ENCODE measurements around the gene TGFB1.
"Not testable (repeated sequence)": the region's sequence is repeated elsewhere in the genome, so short reads cannot be mapped to it uniquely, and the experiment has no call there.

TGFB1 gene

GRCh38 chr19:41353466-41354342 lies at the start of gene TGFB1:
TSS of gene TGFB1 (minus strand) at chr19:41353922. CDS start at chr19:41353044, 878 bp downstream.
- DNase-seq (ENCODE audit: low spot score) = peak; percentile 44

DNA sequence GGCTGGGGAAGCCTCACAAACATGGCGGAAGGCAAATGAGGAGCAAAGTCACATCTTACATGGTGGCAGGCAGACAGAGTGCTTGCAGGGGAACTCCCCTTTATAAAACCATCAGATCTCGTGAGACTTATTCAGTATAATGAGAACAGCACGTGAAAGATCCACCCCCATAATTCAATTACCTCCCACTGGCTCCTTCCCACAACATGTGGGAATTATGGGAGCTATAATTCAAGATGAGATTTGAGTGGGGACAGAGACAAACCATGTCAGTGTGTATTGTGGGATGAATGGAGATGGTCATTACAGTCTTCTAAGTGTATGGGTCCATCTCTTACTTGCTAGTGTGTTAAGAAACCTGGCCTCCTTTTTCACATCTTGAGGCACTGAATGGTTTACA lies 48.3 kb upstream of the TGFB1 start:
- DNase-seq (ENCODE audit: low spot score) = no peak

DNA sequence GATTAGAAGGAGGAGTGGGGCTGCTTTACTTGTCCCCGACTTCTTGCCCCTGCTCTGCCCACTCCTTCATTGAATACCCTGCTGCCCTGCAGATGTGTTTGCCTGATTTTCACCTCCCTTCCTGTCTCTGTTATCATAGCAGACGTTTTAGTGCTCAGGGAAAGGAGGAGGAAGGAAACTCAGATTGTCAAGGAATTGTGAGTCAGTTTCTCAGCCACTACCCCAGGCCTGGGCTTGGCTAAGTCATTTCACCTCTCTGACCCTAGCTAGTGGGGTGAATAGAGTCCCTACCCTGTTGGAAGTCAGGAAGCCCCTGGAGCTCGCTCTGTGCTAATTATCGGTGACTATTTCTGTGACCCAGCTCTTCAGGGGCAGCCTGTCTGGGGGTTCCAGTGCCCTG lies 47.8 kb upstream of the TGFB1 start:
- DNase-seq (ENCODE audit: low spot score) = no peak

DNA sequence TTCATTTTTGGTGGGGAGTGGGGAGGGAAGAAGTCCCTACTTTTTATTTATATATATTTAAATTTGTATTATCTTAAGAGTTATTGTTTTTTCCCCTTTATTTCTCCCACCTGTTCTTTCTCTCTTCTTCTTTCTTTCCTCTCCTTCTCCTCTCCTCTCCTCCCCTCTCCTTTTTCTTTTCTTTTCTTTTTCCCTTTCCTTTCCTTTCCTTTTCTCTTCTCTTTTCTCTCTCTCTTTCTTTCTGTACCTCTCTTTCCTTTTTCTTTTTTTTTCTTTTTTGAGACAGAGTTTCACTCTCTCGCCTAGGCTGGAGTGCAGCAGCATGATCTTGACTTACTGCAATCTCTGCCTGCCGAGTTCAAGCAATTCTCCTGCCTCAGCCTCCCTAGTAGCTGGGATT lies 45.8 kb upstream of the TGFB1 start:
- no peak for DNase-seq (ENCODE audit: low spot score)

DNA sequence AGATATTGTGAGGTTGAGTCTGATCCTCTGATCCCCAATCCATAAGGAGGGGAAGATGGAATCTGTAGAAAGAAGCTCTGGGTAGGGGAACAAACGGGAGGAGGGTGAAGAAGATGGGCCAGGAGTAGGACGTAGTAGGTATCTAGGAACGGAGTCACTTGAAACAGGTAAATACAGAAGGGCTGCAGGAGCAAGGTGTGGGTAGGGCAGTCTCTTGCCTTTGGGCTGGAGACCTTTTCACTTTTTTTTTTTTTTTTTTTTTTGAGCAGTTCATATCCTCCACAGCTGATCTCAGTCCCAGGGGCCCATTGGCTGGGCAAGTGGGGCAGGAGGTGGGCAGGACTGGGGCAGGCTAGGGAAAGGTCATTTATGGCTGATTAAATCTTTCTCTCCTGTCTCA lies 45.4 kb upstream of the TGFB1 start:
- no peak for DNase-seq (ENCODE audit: low spot score)

GRCh38 chr19:41398598-41398997 lies 44.9 kb upstream of the TGFB1 start:
- no peak for DNase-seq (ENCODE audit: low spot score)

- DNase-seq (ENCODE audit: low spot score) = no peak
Observed at GRCh38 chr19:41398050-41398418, 44.3 kb upstream of the TGFB1 start.

DNA sequence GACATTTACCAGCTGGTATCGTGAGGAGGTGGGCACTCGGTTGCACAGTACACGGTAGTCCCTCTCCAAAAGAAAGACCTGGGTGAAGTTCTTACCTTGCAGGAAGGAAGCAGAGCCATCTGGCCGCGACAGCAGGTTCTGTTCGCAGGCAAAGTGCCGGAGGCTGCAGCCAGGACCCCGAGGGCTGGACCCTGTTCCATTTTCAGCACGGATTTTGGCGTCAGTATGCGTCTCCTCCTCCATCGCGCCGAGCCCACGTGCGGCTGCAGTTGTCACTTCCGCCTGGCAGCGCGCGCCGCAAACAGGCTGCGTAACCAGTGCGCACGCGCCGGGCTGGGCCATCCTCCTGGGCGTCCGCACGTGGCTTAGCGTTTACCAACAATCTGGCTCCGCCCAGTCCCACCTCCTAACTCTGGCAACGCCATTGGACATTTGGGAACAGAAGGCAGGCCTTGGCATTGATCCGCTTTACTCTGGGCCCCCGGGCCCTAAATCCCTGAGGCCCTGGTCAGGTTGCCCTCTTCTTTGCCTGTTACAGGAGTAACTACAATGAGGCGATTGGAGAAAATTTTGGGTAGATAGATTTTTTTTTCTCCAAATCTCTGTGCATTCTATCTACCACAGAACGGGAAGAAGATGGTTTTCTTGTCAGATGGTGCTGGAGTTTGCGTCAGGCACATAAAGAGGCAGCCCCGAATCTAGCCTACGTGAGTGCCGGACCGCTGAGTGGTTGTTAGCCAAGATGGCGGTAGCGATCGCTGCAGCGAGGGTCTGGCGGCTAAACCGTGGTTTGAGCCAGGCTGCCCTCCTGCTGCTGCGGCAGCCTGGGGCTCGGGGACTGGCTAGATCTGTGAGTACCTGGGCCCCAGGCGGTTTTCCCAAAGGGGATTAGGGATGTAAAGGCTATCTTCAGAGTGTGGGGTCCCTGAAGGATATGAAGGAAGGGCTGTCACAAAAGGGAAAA lies 43.6 kb upstream of the TGFB1 start, which contains the start of the genes BCKDHA and EXOSC5:
BCKDHA (plus strand) TSS at position 733 of the 964 bp plus-strand sequence; CDS start at position 743, 10 bp downstream.
EXOSC5 (minus strand) TSS at position 274 of the 964 bp plus-strand sequence; CDS start at position 243, 31 bp downstream.
- DNase-seq (ENCODE audit: low spot score) = peak; percentile 100

DNA sequence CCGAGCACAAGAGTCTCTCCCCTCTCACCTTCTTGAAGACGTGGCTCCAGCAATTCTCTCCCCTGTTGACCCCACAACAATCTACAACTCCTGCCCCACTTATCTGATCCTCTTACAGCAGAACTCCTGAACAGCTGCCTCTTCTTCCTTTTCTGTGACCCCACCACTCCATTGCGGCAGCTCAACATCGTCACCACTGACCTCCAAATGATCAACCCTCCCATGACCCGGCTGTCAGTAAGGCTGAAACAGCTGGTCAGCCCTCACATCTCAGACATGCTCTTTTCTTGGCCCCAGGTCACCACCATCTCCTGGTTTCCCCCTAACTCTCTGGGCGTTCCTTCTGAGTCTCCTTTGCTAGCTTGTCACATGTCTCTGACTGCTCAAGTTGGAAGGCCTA lies 41.6 kb upstream of the TGFB1 start:
- DNase-seq (ENCODE audit: low spot score) = no peak

- DNase-seq (ENCODE audit: low spot score) = no peak
Observed at GRCh38 chr19:41392775-41393174, 39.1 kb upstream of the TGFB1 start.

DNA sequence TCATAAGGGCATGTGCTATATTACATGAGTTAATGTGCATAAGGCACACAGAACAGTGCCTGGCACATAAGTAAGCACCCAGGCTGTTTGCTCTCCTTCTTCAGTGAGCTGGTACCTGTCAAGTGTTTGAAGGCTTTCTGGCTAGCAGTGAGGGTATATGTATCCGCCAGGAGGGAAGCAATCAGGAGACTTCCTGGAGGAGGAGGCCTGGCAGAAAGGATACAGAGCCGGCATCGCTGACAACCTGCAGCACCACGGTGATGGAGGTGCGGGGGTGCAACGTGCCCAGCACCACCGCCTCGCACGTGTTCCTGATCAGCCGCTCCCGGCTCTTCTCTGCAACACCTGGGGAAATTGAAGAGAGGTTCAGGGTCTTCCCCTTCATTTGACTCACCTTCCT lies 37.9 kb upstream of the TGFB1 start:
- no peak for DNase-seq (ENCODE audit: low spot score)

GRCh38 chr19:41386442-41386841 lies 32.7 kb upstream of the TGFB1 start:
- no peak for DNase-seq (ENCODE audit: low spot score)

- no peak for DNase-seq (ENCODE audit: low spot score)
Observed at GRCh38 chr19:41384351-41384750, 30.6 kb upstream of the TGFB1 start.

DNA sequence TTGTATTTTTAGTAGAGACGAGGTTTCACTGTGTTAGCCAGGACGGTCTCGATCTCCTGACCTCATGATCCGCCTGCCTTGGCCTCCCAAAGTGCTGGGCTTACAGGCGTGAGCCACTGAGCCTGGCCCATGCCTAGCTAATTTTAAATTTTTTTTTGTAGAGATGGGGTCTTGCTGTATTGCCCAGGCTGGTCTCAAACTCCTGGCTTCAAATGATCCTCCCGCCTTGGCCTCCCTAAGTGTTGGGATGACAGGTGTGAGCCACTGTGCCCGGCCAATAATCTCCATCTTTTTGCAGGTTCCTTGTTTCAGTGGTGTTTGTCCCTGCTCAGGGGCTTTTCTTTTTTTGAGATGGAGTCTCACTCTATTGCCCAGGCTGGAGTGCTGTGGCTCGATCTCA lies 27.8 kb upstream of the TGFB1 start:
- DNase-seq (ENCODE audit: low spot score) = not testable (repeated sequence)

DNA sequence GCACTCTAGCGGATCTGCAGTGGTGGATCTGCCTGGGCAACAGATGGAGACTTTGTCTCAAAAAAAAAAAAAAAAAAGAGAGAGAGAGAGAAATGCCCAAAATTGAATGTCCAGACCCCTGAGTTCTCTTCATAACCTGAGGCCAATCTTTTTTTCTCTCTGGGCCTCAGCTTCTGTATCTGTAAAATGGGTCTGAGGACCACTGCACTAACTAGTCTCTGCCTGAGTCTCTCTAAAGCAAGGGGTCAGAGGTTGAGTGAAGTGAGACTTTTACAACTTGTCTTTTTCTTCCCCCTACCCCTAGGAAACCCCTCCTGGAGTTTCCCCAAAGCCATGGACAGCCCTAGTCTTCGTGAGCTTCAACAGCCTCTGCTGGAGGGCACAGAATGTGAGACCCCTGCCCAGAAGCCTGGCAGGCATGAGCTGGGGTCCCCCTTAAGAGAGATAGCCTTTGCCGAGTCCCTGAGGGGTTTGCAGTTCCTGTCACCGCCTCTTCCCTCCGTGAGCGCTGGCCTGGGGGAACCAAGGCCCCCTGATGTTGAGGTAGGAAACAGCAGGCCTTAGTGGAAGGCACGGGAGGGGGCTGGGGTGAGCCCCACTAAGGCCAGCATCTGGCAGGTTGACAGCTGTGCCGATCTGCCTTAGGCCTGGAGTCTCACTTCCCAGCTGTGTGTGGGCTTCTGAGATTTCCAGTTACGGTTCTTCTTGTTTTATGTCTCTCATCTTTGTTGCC lies 24.4 kb upstream of the TGFB1 start:
- no peak for DNase-seq (ENCODE audit: low spot score)

GRCh38 chr19:41376998-41377365 lies 23.3 kb upstream of the TGFB1 start:
- DNase-seq (ENCODE audit: low spot score) = no peak

DNA sequence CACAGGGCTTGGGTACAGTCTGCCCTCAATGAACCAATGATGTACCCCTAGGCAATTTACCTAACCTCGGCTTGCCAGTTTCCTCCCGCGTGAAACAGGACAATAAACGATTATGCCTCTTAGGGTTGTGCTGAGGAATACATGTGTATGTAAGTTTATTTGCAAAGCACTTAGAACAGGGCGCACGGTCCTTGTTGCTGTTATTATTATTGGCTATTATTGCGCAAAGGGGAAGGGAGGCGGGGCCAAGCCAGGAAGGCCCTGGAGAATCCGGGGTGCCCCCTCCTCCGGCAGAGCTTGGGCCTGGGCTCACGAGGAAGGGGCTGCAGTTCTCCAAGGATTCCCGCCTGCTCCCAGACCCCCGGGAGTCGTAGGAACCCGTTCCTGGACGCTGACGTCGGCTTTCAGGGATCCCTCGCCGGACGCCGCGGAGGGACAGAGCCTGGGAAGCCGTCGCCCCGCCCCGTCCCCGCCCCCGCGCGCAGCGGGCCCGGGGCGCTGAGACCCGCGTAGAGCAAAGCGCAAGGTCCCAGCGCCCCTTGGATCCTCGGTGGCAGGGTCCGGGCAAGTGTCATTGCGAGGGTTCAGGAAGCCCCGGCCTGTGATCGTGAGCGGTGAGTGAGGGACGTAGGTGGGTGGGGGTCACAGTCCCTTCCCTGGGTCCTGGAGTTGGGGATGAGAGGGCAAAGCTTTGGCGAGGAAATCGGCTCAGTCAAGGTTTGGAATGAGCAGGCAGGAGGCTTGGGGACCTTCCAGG lies 22.7 kb upstream of the TGFB1 start, which contains the start of gene TMEM91:
TMEM91 (plus strand) TSS at position 293 of the 757 bp plus-strand sequence. CDS start 1,777 bp downstream, outside the sequence.
- DNase-seq (ENCODE audit: low spot score) = no peak

DNA sequence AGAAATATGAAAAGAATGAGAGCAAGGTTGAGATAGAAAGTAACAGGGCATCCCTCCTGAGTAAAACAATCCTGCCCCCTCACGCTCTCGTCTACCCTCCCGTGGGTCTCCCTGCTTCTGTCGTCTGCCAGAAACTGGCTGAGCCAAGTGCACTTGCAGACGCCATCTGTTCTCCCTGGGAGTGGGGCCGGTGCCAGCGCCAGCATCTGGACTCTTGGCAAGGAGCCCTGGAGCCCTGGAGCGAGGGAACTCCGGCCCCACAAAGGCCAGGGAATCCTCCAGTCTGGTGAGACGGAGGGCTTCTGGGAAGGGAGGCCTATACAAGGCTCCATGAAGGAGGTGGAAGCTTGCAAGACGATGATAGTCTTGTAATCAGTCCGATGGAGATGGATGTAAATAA lies 20.3 kb upstream of the TGFB1 start:
- peak; percentile 73 for DNase-seq (ENCODE audit: low spot score)

DNA sequence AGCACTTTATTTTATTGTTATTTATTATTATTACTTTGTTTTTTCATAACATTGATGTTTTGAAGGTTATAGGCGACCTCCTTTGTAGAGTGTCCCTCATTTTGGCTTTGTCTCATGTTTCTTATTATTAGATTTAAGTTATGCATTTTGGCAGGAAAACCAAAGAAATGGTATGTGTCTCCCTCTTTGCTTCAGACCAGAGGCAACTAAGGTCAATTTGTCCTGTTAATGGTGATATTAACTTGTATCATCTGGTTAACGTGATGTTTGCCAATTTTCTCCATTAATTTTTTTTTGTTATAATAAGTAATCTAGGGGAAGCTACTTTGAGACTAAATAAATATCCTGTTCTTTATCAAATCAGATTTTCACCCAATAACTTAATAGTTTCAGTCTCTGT lies 18.8 kb upstream of the TGFB1 start:
- DNase-seq (ENCODE audit: low spot score) = no peak

- no peak for DNase-seq (ENCODE audit: low spot score)
Observed at GRCh38 chr19:41371541-41371940, 17.8 kb upstream of the TGFB1 start.

- DNase-seq (ENCODE audit: low spot score) = not testable (repeated sequence)
Observed at GRCh38 chr19:41371119-41371518, 17.4 kb upstream of the TGFB1 start.
